GM15510 (cell line): ENCODE results near the gene LAPTM5.

ENCODE experiments used
- POLR2A ChIP-seq: IDR thresholded peaks from 3 replicates; pipeline ENCODE4 v1.6.1; 2011; ENCODE audit warnings: borderline replicate concordance; ENCODE audit not compliant: insufficient read length; ENCODE audit errors: extremely low read depth

Gene LAPTM5

DNA sequence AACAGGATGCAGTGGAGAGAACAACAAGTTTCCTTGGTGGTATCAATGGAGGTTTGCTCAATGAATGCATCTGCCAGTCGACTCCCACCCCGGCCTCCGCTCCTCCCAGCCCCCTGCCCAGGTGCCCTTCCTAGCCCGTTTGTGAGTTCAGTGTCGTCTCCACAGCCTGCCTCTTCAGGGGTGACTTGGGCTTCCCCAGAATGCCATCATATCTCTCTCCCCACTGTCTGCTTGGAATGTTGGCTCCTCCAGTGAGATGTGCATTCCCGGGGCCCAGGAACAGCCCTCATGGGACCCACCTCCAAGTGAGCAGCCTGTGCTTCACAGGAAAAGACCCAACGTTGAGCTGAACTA lies 64.6 kb downstream of the LAPTM5 start:
- no peak for TF ChIP-seq POLR2A

DNA sequence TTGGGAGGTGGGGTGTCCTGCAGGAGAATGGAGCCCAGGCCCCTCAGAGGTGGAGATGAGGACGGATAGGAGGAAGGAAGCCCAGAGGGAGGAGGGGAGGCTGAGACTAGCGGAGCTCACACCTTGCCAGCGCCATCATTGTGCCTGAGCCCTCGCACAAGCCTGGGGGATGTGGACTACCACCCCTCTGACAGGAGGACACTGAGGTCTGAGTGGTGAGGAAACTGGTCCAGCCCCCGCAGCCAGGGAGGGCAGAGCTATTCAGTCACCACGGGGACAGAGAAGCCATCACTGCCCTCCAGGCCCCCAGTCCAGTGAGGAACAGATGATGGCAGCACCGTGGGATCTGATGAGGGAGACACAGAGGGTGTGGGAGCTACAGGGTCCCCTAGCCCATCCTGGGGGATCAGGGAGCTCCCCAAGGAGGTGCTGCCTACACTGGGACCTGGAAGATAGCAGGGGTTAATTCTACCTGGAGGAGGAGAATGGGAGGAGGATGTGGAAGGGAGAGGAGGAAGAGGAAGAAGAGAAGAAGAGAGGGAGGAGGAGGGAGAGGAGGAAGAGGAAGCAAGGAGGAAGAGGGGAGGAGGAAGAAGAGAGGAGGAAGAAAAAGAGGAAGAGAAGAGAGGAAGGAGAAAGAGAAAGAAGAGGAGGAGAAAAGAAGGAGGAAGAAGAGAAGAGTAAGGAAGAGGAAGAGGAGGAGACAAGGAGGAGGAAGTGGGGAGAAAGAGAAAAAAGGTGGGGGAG lies 65.2 kb downstream of the LAPTM5 start:
- TF ChIP-seq POLR2A, result no peak

DNA sequence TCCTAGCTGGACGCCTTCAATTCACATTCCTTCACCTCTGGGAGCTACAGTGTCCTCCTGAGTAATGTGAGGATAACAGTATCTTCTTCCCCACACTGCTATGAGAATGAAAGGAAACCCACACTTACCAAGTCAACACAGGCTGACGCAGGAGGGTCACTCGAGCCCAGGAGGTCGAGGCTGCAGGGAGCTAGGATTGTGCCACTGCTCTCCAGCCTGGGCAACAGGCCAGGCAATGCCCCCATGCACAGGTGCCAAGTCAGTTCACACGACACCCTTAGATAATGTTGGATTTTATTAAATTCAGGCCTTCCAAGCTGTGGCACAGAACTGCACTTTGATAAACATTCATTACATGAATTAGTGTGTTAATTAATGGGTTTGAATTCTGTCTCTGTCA lies 66.1 kb downstream of the LAPTM5 start:
- TF ChIP-seq POLR2A, result no peak

DNA sequence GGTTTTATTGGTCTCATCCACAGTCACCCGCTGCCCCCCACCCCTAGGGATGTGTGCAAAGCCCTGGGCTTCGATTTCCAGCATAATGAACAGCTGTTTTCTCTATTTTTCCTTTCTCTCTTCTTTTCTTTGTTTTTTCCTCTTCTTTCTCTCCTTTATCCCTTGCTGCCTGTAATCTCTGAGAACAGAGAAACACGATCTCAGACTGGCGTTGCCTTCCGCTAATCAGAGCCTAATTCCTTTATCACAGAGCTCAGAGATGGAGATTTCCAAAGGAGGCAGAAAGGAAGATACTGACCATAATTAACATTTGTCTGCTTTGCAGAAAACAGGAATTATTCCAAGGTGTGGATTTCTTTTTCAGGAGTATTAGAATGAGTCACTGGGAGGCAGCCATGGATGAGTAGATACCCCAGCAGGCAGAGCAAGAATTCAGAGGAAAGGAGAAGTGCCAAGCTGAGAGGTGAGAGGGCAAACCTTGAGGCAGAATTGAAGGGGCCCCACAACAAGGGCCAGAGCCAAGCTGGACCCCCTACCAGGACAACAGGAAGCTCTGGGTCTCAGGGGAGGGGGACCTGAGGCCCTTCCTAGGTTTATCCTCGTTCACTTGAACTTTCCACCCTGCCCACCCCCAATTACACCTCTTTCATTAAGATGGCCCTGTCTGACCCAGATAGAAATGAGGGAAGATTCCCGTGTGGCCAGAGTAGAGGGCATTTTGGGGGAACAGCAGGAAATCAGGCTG lies 67.5 kb downstream of the LAPTM5 start:
- TF ChIP-seq POLR2A, result no peak

DNA sequence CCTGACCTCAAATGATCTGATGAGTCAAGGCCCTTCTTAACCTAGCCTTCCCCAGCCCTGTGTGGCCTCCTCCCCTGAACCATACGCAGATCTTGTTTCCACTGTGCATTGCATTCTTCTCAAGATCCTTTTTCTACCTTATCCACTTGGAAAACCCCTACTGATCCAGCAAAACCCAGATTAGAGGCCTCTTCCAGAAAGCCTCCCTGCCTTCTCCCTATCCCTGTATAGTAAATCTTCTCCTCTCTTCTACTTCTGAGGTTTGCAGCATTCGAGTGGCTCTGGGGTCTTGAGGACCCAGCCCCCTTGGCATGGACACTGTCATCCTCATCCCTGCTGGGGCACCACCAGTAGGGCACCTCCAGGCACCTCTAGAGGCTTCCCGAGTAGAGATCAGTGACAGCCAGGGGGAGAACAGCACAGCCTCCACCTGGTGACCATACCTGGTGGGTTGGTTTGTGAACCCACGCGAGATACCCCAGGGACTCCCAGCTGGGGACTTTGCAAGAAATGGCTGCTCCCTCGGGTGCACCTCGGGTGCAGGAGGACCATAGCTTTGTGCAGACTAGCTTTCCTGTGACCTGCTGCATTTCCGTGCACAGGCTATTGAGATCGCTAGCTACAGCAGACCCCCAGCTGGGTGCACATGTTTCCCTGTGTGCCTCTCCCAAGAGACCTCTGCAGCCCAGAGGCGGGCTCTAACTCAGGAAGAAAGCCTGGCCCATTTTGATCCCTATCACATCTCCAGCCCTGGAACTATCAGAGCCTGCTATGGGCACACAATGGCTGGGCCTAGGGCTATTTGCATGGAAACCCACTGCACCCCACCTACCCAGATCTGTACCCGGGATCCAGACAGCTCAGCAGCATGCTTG lies 68.4 kb downstream of the LAPTM5 start:
- no peak for TF ChIP-seq POLR2A

DNA sequence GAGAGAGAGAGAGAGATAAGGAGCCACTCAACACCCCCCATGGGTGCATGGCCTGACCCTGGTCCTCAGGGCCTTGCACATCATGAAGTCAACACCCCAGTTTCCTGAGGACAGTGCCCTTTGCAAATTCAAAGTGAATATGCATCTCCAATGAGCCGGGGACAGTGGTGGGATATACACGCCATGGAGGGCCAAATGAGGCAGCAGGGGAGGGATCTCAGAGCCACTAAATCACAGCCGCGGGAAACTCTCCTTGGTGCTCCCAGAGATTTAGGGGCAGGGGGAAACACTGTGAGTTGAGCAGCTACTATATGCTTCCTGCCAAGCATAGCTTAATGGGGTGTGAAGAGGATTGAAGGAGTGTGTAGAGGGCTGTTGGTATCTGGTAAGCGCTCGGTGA lies 69.7 kb downstream of the LAPTM5 start:
- TF ChIP-seq POLR2A, result no peak

DNA sequence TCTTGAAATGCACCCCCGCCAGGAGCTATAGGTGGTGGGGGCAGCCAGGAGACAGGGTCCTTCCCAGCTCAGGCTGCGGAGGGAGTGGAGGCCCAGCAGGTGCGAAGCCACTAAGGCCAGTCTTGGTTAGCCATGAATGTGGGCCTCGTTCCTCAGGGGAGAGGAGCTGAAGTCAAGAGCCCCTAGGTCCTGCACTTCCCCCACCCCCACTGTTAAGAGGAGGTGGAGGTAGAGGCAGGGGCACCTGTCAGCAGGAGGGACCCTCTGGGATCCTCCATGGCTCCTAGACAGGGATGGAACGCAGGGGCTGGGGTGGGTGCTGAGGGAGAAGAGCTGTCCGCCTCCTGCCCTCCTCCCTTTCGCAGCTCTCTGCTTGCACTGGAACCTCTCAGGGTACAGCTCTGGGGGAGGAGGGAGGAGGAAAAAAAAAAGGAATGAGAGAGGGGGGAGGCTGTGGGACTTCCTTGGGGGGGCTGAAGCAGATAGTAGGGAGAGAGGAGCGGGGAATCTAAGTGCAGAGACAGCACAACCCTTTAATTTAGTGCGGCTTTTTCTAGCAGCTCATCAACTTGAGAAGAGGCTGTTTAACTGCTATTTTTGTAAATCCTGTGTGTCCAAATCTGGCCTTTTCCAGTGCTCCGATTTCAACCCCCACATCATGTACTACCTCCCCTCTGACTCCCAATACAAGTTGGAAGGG lies 71.2 kb downstream of the LAPTM5 start:
- TF ChIP-seq POLR2A, result no peak

DNA sequence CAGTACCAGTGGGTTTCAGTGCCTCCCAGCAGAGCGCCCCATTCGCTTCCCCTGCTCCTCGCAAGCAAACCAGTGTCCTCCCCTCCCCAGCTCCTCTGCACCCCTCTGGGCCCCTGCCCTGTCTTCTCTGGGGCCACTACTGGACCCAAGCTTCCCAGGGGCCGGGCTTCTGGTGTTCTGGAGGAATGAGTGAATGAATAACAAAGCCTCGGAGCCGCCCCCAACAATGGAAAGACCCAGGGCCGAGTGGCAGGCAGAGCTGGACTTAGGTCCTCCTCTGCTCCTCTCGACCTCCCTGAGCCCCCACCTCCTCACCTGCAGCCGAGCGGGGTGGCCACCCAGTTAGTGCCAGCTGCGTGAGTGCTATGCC lies 71.8 kb downstream of the LAPTM5 start:
- no peak for TF ChIP-seq POLR2A

DNA sequence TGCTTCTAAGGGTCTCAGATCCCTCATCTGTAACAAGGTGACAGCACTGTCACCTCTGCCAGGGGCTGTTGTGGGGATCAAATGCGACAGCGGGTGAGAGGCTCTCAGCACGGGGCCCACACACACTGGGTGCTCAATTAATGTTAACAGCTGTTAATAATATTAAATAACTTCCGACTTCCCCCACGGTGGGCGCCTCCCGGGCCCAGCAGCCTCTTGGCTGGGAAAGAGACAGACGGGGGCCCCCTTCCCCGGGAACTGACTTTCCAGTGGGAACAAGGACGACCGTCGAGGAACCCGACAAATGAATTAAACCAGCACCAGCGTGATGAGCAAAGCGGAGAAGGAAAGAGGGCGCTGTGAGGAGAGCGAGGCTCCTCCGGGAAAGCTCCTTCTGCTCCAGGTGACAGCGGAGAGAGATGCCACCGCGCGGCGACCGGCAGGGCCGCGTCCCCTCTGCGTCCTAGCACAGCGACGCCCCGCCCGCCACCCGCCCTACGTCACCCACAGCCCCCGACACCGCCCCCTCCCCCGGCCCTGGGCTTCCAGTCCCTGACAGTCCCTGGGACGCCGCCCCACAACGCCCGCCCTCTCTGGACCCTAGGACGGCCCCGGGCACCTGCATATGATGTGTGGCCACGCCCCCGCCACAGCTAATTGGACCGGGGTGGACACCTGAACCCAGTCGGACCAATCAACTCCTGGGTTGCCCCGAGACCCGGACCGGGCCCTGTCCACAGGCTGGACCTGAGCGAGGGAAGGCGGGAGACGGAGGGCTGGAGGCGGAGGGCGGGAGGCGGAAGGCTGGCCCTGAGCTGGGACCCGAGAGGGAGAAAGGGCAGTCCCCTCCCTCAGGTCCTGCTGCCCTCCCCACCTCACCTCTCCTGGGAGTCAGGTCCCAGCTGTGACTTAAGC lies 72.4 kb downstream of the LAPTM5 start:
- no peak for TF ChIP-seq POLR2A

DNA sequence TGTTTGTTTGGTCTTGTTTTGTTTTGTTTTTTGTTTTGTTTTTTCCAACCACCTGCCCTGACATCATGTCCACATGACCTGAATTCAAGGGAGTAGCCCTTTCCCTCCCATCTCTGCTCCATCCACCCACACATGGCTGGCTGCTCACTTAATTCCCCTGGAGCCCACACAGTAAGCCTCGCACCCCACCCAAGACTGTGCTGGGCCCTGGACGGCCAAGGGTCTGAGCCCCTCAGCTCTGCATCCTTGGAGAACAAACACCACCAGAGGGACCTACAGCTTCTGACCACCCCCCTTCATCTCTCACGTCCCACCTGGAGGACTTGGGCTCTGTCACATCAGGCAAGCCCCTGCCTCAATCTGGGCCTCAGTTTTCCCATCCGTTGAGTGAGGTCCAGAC lies 73.3 kb downstream of the LAPTM5 start:
- TF ChIP-seq POLR2A, result no peak

DNA sequence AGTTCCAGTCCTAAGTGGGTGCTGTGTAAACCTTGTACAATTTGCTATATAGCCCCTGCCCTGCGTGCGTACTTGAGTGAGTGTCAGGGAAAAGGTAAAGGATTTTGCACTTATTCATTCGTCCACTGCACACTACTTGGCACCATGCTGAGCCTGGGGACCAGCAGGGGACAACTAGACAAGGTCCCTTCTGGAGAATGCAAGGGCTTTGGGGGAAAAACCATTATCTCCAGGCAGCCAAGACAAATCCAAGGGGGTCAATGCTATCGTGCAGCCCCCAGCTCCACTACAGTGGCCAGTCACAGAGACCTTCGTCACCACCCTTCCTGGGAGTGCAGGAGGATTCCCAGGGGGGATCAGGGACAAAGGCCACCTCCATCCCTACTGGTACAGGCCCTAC lies 73.9 kb downstream of the LAPTM5 start:
- TF ChIP-seq POLR2A, result no peak
